GM12864 (cell line): ENCODE data around the gene SETD3.

ENCODE experiments used
- DNase-seq: peaks from one replicate; pipeline ENCODE4 v3.0.0-alpha.2; 2011; ENCODE audit warnings: low read depth
- H3K4me3 ChIP-seq: 2 replicates; pipeline ENCODE4 v1.5.1; 2011; ENCODE audit warnings: mild to moderate bottlenecking, low read depth, low read length, control low read depth
- TF ChIP-seq, protein P1 (sequence below): IDR thresholded peaks from 2 replicates; pipeline ENCODE4 v1.5.1; 2011; ENCODE audit warnings: low read depth, mild to moderate bottlenecking, moderate library complexity, low read length, control low read depth, inconsistent platforms; ENCODE audit errors: missing control alignments

The SETD3 gene

GRCh38 chr14:99430491-99430890 is 50.2 kb downstream of the SETD3 start:
- no peak for DNase-seq
- H3K4me3 ChIP-seq, result no peak overlapping the region

GRCh38 chr14:99427632-99428300 is 52.9 kb downstream of the SETD3 start:
- no peak overlapping the region for H3K4me3 ChIP-seq
- no peak for DNase-seq
- TF ChIP-seq, protein P1, sequence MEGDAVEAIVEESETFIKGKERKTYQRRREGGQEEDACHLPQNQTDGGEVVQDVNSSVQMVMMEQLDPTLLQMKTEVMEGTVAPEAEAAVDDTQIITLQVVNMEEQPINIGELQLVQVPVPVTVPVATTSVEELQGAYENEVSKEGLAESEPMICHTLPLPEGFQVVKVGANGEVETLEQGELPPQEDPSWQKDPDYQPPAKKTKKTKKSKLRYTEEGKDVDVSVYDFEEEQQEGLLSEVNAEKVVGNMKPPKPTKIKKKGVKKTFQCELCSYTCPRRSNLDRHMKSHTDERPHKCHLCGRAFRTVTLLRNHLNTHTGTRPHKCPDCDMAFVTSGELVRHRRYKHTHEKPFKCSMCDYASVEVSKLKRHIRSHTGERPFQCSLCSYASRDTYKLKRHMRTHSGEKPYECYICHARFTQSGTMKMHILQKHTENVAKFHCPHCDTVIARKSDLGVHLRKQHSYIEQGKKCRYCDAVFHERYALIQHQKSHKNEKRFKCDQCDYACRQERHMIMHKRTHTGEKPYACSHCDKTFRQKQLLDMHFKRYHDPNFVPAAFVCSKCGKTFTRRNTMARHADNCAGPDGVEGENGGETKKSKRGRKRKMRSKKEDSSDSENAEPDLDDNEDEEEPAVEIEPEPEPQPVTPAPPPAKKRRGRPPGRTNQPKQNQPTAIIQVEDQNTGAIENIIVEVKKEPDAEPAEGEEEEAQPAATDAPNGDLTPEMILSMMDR, result no peak

More at GRCh38 chr14:99430491-99430890, 50.2 kb downstream of the SETD3 start:
- TF ChIP-seq, protein P1, result peak; percentile 58

DNA sequence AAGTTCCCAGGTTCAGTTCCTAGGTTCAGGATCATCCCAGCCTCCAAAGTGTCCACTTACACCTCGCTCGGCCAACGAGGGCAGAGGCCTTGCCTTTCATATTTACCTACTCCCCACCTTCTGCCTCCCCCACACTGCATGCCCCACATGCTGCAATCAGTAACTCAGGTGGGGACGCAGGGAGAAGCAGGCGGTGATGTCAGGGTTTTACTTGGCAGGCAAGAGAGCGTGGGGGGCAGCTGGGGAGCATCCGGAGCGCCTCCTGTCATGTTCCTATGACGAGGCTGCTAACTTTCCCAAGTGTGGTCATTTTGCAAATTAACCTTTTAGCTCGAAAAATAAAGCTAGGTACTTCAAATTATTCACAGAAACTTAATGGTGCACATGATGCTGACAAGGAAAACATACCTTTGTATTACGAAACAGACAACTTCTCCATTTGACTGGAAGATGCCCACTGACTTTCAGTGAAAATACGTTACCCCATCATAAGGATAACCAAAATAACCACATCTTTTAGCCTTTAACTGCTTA is 53.8 kb downstream of the SETD3 start:
- no peak overlapping the region for H3K4me3 ChIP-seq
- TF ChIP-seq, protein P1, result no peak
- DNase-seq, result no peak

- H3K4me3 ChIP-seq, result no peak overlapping the region
- TF ChIP-seq, protein P1, result no peak
- DNase-seq, result no peak
These were observed 54.4 kb downstream of the SETD3 start for GRCh38 chr14:99426265-99426664.

DNA sequence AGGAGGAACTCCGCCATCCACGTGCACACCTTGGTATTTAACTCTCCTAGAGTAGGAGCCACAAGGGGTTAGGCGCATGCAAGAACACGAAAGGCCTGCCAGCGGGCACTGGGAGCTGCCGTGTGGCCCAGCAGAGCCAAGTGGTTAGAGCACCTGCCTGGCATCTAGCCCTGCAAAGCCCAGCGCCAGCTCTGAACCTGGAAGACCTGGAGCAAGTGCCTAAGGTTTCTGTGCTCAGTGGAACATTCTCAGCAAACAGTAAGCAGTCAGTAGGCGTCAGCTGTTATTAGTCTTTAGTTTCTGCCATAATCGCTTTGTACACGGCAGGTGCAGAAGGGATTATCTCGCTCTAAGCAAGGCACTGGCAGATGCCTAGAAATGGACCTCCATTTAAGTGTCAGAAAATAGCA is 55.4 kb downstream of the SETD3 start:
- H3K4me3 ChIP-seq, result no peak overlapping the region
- no peak for DNase-seq
- TF ChIP-seq, protein P1, result no peak

DNA sequence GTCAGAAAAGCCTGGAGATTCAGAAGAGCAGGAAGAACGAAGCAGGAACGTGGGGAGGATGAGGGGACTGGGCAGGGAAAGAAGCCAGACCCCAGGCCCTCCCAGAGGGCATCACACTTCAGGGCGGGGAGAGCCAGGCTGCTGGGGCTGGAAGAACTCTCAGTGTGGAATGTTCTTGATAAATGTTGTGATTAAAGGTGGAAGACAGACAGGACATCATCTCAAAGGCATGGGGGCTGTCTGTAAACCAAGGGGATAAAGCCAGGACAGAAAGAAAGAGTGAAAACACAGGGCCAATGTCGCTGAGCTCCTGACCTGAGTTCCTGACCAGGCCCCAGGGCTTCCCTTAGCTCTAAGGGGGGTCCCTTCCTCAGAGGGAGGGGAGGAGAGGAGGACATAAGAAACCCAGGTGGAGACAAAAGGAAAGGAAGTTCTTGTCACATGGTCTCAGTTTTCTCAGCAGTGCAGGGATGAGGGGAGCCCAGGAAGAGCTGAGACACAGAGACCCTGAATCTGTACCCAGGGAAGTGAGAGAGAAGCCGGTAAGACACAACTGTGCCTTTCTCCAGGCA is 56.3 kb downstream of the SETD3 start:
- DNase-seq, result no peak
- H3K4me3 ChIP-seq, result no peak overlapping the region
- TF ChIP-seq, protein P1, result no peak
